Ishikawa (cell line): ENCODE measurements around the gene CEP68.

ENCODE experiments used
- CEBPB ChIP-seq: IDR thresholded peaks from 2 replicates; pipeline ENCODE4 v1.6.1; 2012
- CREB1 ChIP-seq: IDR thresholded peaks from 2 replicates; pipeline ENCODE4 v1.6.1; 2012; ENCODE audit warnings: low read depth
- EGR1 ChIP-seq: IDR thresholded peaks from 2 replicates; pipeline ENCODE4 v1.6.1; 2012
- EP300 ChIP-seq: IDR thresholded peaks from 2 replicates; pipeline ENCODE4 v1.6.1; 2012; ENCODE audit warnings: borderline replicate concordance
- FOXM1 ChIP-seq: IDR thresholded peaks from 2 replicates; pipeline ENCODE4 v1.6.1; 2012; ENCODE audit warnings: low read depth, borderline replicate concordance
- NFIC ChIP-seq: IDR thresholded peaks from 2 replicates; pipeline ENCODE4 v1.6.1; 2012
- RAD21 ChIP-seq: IDR thresholded peaks from 2 replicates; pipeline ENCODE4 v1.6.1; 2012; ENCODE audit warnings: low read depth
- TAF1 ChIP-seq: IDR thresholded peaks from 2 replicates; pipeline ENCODE4 v1.6.1; 2012; ENCODE audit warnings: low read depth, mild to moderate bottlenecking
- TCF12 ChIP-seq: IDR thresholded peaks from 2 replicates; pipeline ENCODE4 v1.6.1; 2012; ENCODE audit warnings: low read depth
- TEAD4 ChIP-seq: IDR thresholded peaks from 2 replicates; pipeline ENCODE4 v1.6.1; 2012
- YY1 ChIP-seq: IDR thresholded peaks from 2 replicates; pipeline ENCODE4 v1.6.1; 2012; ENCODE audit warnings: low read depth
- ZBTB7A ChIP-seq: IDR thresholded peaks from 2 replicates; pipeline ENCODE4 v1.6.1; 2012; ENCODE audit warnings: low read depth
- TF ChIP-seq, protein P1 (sequence below): IDR thresholded peaks from 2 replicates; pipeline ENCODE4 v1.6.1; 2012
- TF ChIP-seq, protein P2 (sequence below): IDR thresholded peaks from 2 replicates; pipeline ENCODE4 v1.6.1; 2012; ENCODE audit warnings: low read depth, mild to moderate bottlenecking
- TF ChIP-seq, protein P3 (sequence below): IDR thresholded peaks from 2 replicates; pipeline ENCODE4 v1.6.1; 2012

The CEP68 gene

DNA sequence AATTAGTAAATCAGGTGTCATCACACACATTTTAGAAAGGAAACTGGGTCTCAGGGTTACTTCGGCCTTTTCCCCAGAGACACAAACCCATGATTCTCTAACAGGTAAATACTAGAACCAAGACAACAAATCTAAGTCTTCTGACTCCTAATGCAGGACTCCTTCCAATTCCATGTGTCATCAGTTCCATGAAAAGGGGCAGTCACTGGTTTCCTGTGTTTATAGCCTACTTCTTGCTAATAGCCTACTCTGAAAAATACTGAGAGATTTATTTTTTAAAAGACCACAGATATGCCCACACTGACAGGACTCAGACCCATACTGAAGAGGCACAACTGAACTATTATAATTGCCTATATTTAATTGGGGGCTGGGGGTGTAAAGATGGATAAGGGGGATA is 40.7 kb downstream of the CEP68 start:
- no peak for TF ChIP-seq TEAD4
- TF ChIP-seq, protein P1, sequence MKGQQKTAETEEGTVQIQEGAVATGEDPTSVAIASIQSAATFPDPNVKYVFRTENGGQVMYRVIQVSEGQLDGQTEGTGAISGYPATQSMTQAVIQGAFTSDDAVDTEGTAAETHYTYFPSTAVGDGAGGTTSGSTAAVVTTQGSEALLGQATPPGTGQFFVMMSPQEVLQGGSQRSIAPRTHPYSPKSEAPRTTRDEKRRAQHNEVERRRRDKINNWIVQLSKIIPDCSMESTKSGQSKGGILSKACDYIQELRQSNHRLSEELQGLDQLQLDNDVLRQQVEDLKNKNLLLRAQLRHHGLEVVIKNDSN = no peak
- TF ChIP-seq FOXM1 = no peak
- TF ChIP-seq RAD21 = no peak
- no peak for TF ChIP-seq CREB1
- no peak for TF ChIP-seq ZBTB7A
- no peak for TF ChIP-seq TCF12
- no peak for TF ChIP-seq NFIC
- TF ChIP-seq TAF1 = no peak
- TF ChIP-seq, protein P2, sequence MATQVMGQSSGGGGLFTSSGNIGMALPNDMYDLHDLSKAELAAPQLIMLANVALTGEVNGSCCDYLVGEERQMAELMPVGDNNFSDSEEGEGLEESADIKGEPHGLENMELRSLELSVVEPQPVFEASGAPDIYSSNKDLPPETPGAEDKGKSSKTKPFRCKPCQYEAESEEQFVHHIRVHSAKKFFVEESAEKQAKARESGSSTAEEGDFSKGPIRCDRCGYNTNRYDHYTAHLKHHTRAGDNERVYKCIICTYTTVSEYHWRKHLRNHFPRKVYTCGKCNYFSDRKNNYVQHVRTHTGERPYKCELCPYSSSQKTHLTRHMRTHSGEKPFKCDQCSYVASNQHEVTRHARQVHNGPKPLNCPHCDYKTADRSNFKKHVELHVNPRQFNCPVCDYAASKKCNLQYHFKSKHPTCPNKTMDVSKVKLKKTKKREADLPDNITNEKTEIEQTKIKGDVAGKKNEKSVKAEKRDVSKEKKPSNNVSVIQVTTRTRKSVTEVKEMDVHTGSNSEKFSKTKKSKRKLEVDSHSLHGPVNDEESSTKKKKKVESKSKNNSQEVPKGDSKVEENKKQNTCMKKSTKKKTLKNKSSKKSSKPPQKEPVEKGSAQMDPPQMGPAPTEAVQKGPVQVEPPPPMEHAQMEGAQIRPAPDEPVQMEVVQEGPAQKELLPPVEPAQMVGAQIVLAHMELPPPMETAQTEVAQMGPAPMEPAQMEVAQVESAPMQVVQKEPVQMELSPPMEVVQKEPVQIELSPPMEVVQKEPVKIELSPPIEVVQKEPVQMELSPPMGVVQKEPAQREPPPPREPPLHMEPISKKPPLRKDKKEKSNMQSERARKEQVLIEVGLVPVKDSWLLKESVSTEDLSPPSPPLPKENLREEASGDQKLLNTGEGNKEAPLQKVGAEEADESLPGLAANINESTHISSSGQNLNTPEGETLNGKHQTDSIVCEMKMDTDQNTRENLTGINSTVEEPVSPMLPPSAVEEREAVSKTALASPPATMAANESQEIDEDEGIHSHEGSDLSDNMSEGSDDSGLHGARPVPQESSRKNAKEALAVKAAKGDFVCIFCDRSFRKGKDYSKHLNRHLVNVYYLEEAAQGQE = no peak
- TF ChIP-seq, protein P3, sequence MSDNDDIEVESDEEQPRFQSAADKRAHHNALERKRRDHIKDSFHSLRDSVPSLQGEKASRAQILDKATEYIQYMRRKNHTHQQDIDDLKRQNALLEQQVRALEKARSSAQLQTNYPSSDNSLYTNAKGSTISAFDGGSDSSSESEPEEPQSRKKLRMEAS = no peak
- TF ChIP-seq EP300 = no peak
- no peak for TF ChIP-seq YY1
- TF ChIP-seq CEBPB = no peak
- TF ChIP-seq EGR1 = no peak

DNA sequence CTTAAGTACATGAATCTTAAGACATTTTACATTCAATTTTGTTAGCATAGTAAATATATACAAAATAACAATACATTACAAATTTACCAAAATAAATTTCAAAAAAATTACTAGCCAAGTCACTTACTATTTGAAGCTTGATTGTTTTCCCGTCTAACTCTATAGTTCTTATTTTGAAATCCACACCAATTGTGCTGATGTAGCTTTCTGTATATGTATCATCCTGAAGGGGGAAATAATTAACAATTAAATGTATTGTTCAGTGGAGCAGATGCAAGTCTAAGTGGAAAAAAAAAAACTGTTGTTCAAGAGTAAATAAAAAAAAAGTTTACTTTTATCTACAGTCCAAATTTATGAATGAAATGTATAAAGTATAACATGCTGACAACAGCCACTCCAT is 41.6 kb downstream of the CEP68 start:
- TF ChIP-seq CEBPB (no peak), TEAD4 (no peak), NFIC (no peak), TAF1 (no peak), EGR1 (no peak), TCF12 (no peak)
- TF ChIP-seq, protein P2 = no peak

DNA sequence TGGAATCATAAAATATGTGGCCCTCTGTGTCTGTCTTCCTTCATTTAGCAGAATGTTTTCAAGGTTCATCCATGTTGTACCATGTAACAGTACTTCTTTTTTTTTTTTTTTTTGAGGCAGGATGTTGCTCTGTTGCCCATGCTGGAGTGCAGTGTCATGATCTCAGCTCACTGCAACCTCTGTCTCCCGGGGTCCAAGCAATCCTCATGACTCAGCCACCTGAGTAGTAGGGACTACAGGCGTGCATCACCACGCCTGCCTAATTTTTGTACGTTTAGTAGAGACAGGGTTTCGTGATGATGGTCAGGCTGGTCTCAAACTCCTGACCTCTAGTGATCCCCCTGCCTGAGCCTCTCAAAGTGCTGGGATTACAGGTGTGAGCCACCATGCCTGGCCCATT is 42.5 kb downstream of the CEP68 start:
- TF ChIP-seq, protein P3 = no peak
- TF ChIP-seq NFIC (no peak), TAF1 (no peak), YY1 (no peak), ZBTB7A (no peak), FOXM1 (no peak), TEAD4 (no peak), EP300 (no peak), TCF12 (no peak), EGR1 (no peak)
- TF ChIP-seq, protein P1 = no peak
- TF ChIP-seq, protein P2 = no peak

DNA sequence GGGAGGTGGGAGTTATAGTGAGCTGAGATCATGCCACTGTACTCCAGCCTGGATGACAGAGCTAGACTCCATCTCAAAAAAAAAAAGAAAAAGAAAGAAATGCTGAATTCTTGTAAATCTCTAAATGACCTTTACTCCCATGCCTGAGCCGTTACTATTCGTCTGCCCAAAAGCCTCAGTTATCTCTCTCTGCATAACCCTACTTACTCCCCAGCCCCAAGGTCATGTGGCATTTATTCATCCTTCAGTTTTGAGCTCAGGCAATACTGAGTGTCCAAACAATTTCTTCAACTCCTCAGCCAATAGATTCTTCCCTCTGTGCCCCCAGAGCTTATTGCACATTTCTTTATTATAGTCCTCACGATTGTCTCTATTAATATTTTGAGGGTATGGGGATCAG is 44.9 kb downstream of the CEP68 start:
- TF ChIP-seq CEBPB (no peak), EP300 (no peak), EGR1 (no peak), YY1 (no peak), NFIC (no peak), FOXM1 (no peak)
- TF ChIP-seq, protein P1 = no peak
- TF ChIP-seq, protein P3 = no peak
- TF ChIP-seq, protein P2 = no peak
